Measurements from ENCODE around the gene C1orf50. TPM values are rescaled to one million over a fixed set of nuclear protein-coding genes. Genes with fewer than 3 reads are reported as not detected.

C1orf50 gene
- total RNA-seq, 1 experiment from 2014 or later = 5.5 TPM

GRCh38 chr1:42784547-42784945 is 17.5 kb downstream of the C1orf50 start:
- no peaks in the 10 kb centered on the region for H3K9me3 ChIP-seq (ENCODE audit: low read length)
- no peak overlapping the region for H2AFZ ChIP-seq (ENCODE audit: low read length)
- no peaks in the 10 kb centered on the region for H3K79me2 ChIP-seq (ENCODE audit: low read length)
- H3K27ac ChIP-seq (ENCODE audit: low read length) = no peak overlapping the region
- H3K9ac ChIP-seq (ENCODE audit: low read length) = no peak overlapping the region
- H3K36me3 ChIP-seq (ENCODE audit: insufficient read depth, low read length) = peaks cover 4% of the 10 kb centered on the region; the same call in 1 of the 2 replicates
- no peaks in the 10 kb centered on the region for H4K20me1 ChIP-seq (ENCODE audit: insufficient read depth, low read depth, low read length)
- H3K27me3 ChIP-seq (ENCODE audit: low read length) = no peaks in the 10 kb centered on the region
- DNase-seq = no peak
- H3K4me1 ChIP-seq (ENCODE audit: low read length) = no peaks in the 10 kb centered on the region
- H3K4me3 ChIP-seq (ENCODE audit: low read length) = no peak overlapping the region
- no peaks in the 10 kb centered on the region for H3K9me2 ChIP-seq (replicated peaks; ENCODE audit: insufficient read depth, low read length)
- H3K4me2 ChIP-seq (ENCODE audit: low read depth, low read length, poor library complexity, severe bottlenecking) = no peak overlapping the region

GRCh38 chr1:42784946-42785693 is 18.1 kb downstream of the C1orf50 start, which contains the start of gene TMEM269:
TSS of gene TMEM269 (plus strand) at chr1:42784991. CDS start at chr1:42789894, 4,903 bp downstream.
- no peak for DNase-seq
- Histone ChIP-seq H3K9ac (ENCODE audit: low read length) (no peak within 1 kb of the TSS), H3K4me1 (ENCODE audit: low read length) (no peaks in the 10 kb centered on the region), H3K27me3 (ENCODE audit: low read length) (no peaks in the 10 kb centered on the region), H4K20me1 (ENCODE audit: insufficient read depth, low read depth, low read length) (no peaks in the 10 kb centered on the region), H3K4me2 (ENCODE audit: low read depth, low read length, poor library complexity, severe bottlenecking) (no peak within 1 kb of the TSS), H3K36me3 (ENCODE audit: insufficient read depth, low read length) (peaks cover 4% of the 10 kb centered on the region; the same call in 1 of the 2 replicates), H3K9me3 (ENCODE audit: low read length) (no peaks in the 10 kb centered on the region), H3K4me3 (ENCODE audit: low read length) (no peak within 1 kb of the TSS), H3K9me2 (replicated peaks; ENCODE audit: insufficient read depth, low read length) (no peaks in the 10 kb centered on the region), H3K79me2 (ENCODE audit: low read length) (no peaks in the 10 kb centered on the region), H3K27ac (ENCODE audit: low read length) (no peak within 1 kb of the TSS), H2AFZ (ENCODE audit: low read length) (no peak within 1 kb of the TSS)

GRCh38 chr1:42786097-42786496 is 19.0 kb downstream of the C1orf50 start:
- DNase-seq = no peak

GRCh38 chr1:42788021-42788420 is 21.0 kb downstream of the C1orf50 start:
- H3K4me3 ChIP-seq (ENCODE audit: low read length) = no peak overlapping the region
- no peak overlapping the region for H3K9ac ChIP-seq (ENCODE audit: low read length)
- no peak overlapping the region for H3K4me2 ChIP-seq (ENCODE audit: low read depth, low read length, poor library complexity, severe bottlenecking)
- no peaks in the 10 kb centered on the region for H3K9me2 ChIP-seq (replicated peaks; ENCODE audit: insufficient read depth, low read length)
- no peak overlapping the region for H2AFZ ChIP-seq (ENCODE audit: low read length)
- H3K27ac ChIP-seq (ENCODE audit: low read length) = no peak overlapping the region
- no peaks in the 10 kb centered on the region for H4K20me1 ChIP-seq (ENCODE audit: insufficient read depth, low read depth, low read length)
- no peak for DNase-seq
- H3K79me2 ChIP-seq (ENCODE audit: low read length) = no peaks in the 10 kb centered on the region
- H3K9me3 ChIP-seq (ENCODE audit: low read length) = no peaks in the 10 kb centered on the region
- no peaks in the 10 kb centered on the region for H3K36me3 ChIP-seq (ENCODE audit: insufficient read depth, low read length)
- H3K4me1 ChIP-seq (ENCODE audit: low read length) = no peaks in the 10 kb centered on the region
- no peaks in the 10 kb centered on the region for H3K27me3 ChIP-seq (ENCODE audit: low read length)

More at GRCh38 chr1:42786097-42786496, 19.0 kb downstream of the C1orf50 start:
- no peaks in the 10 kb centered on the region for H3K36me3 ChIP-seq (ENCODE audit: insufficient read depth, low read length)
- no peaks in the 10 kb centered on the region for H3K4me1 ChIP-seq (ENCODE audit: low read length)
- no peak overlapping the region for H3K27ac ChIP-seq (ENCODE audit: low read length)
- no peak overlapping the region for H3K4me3 ChIP-seq (ENCODE audit: low read length)
- no peaks in the 10 kb centered on the region for H3K9me3 ChIP-seq (ENCODE audit: low read length)
- H3K4me2 ChIP-seq (ENCODE audit: low read depth, low read length, poor library complexity, severe bottlenecking) = no peak overlapping the region
- H3K9me2 ChIP-seq (replicated peaks; ENCODE audit: insufficient read depth, low read length) = no peaks in the 10 kb centered on the region
- H3K27me3 ChIP-seq (ENCODE audit: low read length) = no peaks in the 10 kb centered on the region
- no peaks in the 10 kb centered on the region for H3K79me2 ChIP-seq (ENCODE audit: low read length)
- H2AFZ ChIP-seq (ENCODE audit: low read length) = no peak overlapping the region
- H4K20me1 ChIP-seq (ENCODE audit: insufficient read depth, low read depth, low read length) = no peaks in the 10 kb centered on the region
- H3K9ac ChIP-seq (ENCODE audit: low read length) = no peak overlapping the region

GRCh38 chr1:42793824-42794223 is 26.8 kb downstream of the C1orf50 start:
- Histone ChIP-seq H3K4me2 (ENCODE audit: low read depth, low read length, poor library complexity, severe bottlenecking) (no peak overlapping the region), H3K4me1 (ENCODE audit: low read length) (no peaks in the 10 kb centered on the region), H3K9me3 (ENCODE audit: low read length) (no peaks in the 10 kb centered on the region), H3K27me3 (ENCODE audit: low read length) (no peaks in the 10 kb centered on the region), H3K9me2 (replicated peaks; ENCODE audit: insufficient read depth, low read length) (no peaks in the 10 kb centered on the region), H3K4me3 (ENCODE audit: low read length) (no peak overlapping the region), H2AFZ (ENCODE audit: low read length) (no peak overlapping the region), H3K79me2 (ENCODE audit: low read length) (no peaks in the 10 kb centered on the region), H4K20me1 (ENCODE audit: insufficient read depth, low read depth, low read length) (no peaks in the 10 kb centered on the region), H3K9ac (ENCODE audit: low read length) (no peak overlapping the region), H3K36me3 (ENCODE audit: insufficient read depth, low read length) (no peaks in the 10 kb centered on the region), H3K27ac (ENCODE audit: low read length) (no peak overlapping the region)
- DNase-seq = no peak

- Histone ChIP-seq H2AFZ (ENCODE audit: low read length) (no peak overlapping the region), H3K27ac (ENCODE audit: low read length) (no peak overlapping the region), H3K9me3 (ENCODE audit: low read length) (no peaks in the 10 kb centered on the region), H3K4me3 (ENCODE audit: low read length) (no peak overlapping the region), H3K79me2 (ENCODE audit: low read length) (no peaks in the 10 kb centered on the region), H3K4me2 (ENCODE audit: low read depth, low read length, poor library complexity, severe bottlenecking) (no peak overlapping the region), H4K20me1 (ENCODE audit: insufficient read depth, low read depth, low read length) (no peaks in the 10 kb centered on the region), H3K27me3 (ENCODE audit: low read length) (no peaks in the 10 kb centered on the region), H3K36me3 (ENCODE audit: insufficient read depth, low read length) (no peaks in the 10 kb centered on the region), H3K9me2 (replicated peaks; ENCODE audit: insufficient read depth, low read length) (no peaks in the 10 kb centered on the region), H3K4me1 (ENCODE audit: low read length) (no peaks in the 10 kb centered on the region), H3K9ac (ENCODE audit: low read length) (no peak overlapping the region)
- no peak for DNase-seq
These were observed 30.4 kb downstream of the C1orf50 start for GRCh38 chr1:42797414-42797813.

- no peak for DNase-seq
- Histone ChIP-seq H3K27ac (ENCODE audit: low read length) (no peak overlapping the region), H3K9ac (ENCODE audit: low read length) (no peak overlapping the region), H3K36me3 (ENCODE audit: insufficient read depth, low read length) (no peaks in the 10 kb centered on the region), H2AFZ (ENCODE audit: low read length) (no peak overlapping the region), H3K27me3 (ENCODE audit: low read length) (no peaks in the 10 kb centered on the region), H4K20me1 (ENCODE audit: insufficient read depth, low read depth, low read length) (no peaks in the 10 kb centered on the region), H3K9me3 (ENCODE audit: low read length) (no peaks in the 10 kb centered on the region), H3K9me2 (replicated peaks; ENCODE audit: insufficient read depth, low read length) (no peaks in the 10 kb centered on the region), H3K79me2 (ENCODE audit: low read length) (no peaks in the 10 kb centered on the region), H3K4me2 (ENCODE audit: low read depth, low read length, poor library complexity, severe bottlenecking) (no peak overlapping the region), H3K4me3 (ENCODE audit: low read length) (no peak overlapping the region), H3K4me1 (ENCODE audit: low read length) (no peaks in the 10 kb centered on the region)
These were observed 30.9 kb downstream of the C1orf50 start for GRCh38 chr1:42797979-42798378.

- Histone ChIP-seq H3K4me3 (ENCODE audit: low read length) (no peak overlapping the region), H3K79me2 (ENCODE audit: low read length) (no peaks in the 10 kb centered on the region), H3K9ac (ENCODE audit: low read length) (no peak overlapping the region), H3K27ac (ENCODE audit: low read length) (no peak overlapping the region), H2AFZ (ENCODE audit: low read length) (no peak overlapping the region), H3K4me1 (ENCODE audit: low read length) (no peaks in the 10 kb centered on the region), H3K36me3 (ENCODE audit: insufficient read depth, low read length) (no peaks in the 10 kb centered on the region), H3K9me2 (replicated peaks; ENCODE audit: insufficient read depth, low read length) (no peaks in the 10 kb centered on the region), H4K20me1 (ENCODE audit: insufficient read depth, low read depth, low read length) (no peaks in the 10 kb centered on the region), H3K27me3 (ENCODE audit: low read length) (no peaks in the 10 kb centered on the region), H3K4me2 (ENCODE audit: low read depth, low read length, poor library complexity, severe bottlenecking) (no peak overlapping the region), H3K9me3 (ENCODE audit: low read length) (no peaks in the 10 kb centered on the region)
- DNase-seq = no peak
These were observed 34.9 kb downstream of the C1orf50 start for GRCh38 chr1:42801832-42802473.

Measured in Karpas-422 (cell line).